Measurements from ENCODE around the gene HAUS2. TPM values are rescaled to one million over a fixed set of nuclear protein-coding genes. Genes with fewer than 3 reads are reported as not detected.
A peak's percentile ranks its signal among the peaks of the same experiment; 100 is the strongest.

The HAUS2 gene
- total RNA-seq, 1 experiment from 2014 or later: 43.5 TPM

GRCh38 chr15:42577514-42578031 lies 28.9 kb downstream of the HAUS2 start:
- no peaks in the 10 kb centered on the region for H4K20me1 ChIP-seq (ENCODE audit: insufficient read depth, low read depth, low read length)
- H3K36me3 ChIP-seq (ENCODE audit: insufficient read depth, low read length): no peaks in the 10 kb centered on the region
- H3K9me3 ChIP-seq (ENCODE audit: low read length): no peaks in the 10 kb centered on the region
- no peak for DNase-seq
- no peaks in the 10 kb centered on the region for H3K9me2 ChIP-seq (replicated peaks; ENCODE audit: insufficient read depth, low read length)
- peaks cover 37% of the 10 kb centered on the region for H3K4me1 ChIP-seq (ENCODE audit: low read length)
- H3K79me2 ChIP-seq (ENCODE audit: low read length): no peaks in the 10 kb centered on the region
- H3K4me3 ChIP-seq (ENCODE audit: low read length): no peak overlapping the region
- H3K4me2 ChIP-seq (ENCODE audit: low read depth, low read length, poor library complexity, severe bottlenecking): no peak overlapping the region
- H3K27ac ChIP-seq (ENCODE audit: low read length): no peak overlapping the region
- no peak overlapping the region for H2AFZ ChIP-seq (ENCODE audit: low read length)
- no peak overlapping the region for H3K9ac ChIP-seq (ENCODE audit: low read length)
- no peaks in the 10 kb centered on the region for H3K27me3 ChIP-seq (ENCODE audit: low read length)

- Histone ChIP-seq H4K20me1 (ENCODE audit: insufficient read depth, low read depth, low read length) (no peaks in the 10 kb centered on the region), H3K4me1 (ENCODE audit: low read length) (peaks cover 37% of the 10 kb centered on the region), H3K4me2 (ENCODE audit: low read depth, low read length, poor library complexity, severe bottlenecking) (no peak overlapping the region), H3K27me3 (ENCODE audit: low read length) (no peaks in the 10 kb centered on the region), H3K36me3 (ENCODE audit: insufficient read depth, low read length) (no peaks in the 10 kb centered on the region), H3K9me3 (ENCODE audit: low read length) (no peaks in the 10 kb centered on the region), H3K9ac (ENCODE audit: low read length) (no peak overlapping the region), H2AFZ (ENCODE audit: low read length) (no peak overlapping the region), H3K9me2 (replicated peaks; ENCODE audit: insufficient read depth, low read length) (no peaks in the 10 kb centered on the region), H3K79me2 (ENCODE audit: low read length) (no peaks in the 10 kb centered on the region), H3K27ac (ENCODE audit: low read length) (no peak overlapping the region), H3K4me3 (ENCODE audit: low read length) (no peak overlapping the region)
- no peak for DNase-seq
Measured at GRCh38 chr15:42578984-42579537, 30.4 kb downstream of the HAUS2 start.

GRCh38 chr15:42581272-42581730 lies 32.7 kb downstream of the HAUS2 start:
- Histone ChIP-seq H3K9me3 (ENCODE audit: low read length) (no peaks in the 10 kb centered on the region), H3K4me1 (ENCODE audit: low read length) (peaks cover 22% of the 10 kb centered on the region), H3K36me3 (ENCODE audit: insufficient read depth, low read length) (no peaks in the 10 kb centered on the region), H3K27ac (ENCODE audit: low read length) (no peak overlapping the region), H2AFZ (ENCODE audit: low read length) (peak overlapping the region; percentile 97), H4K20me1 (ENCODE audit: insufficient read depth, low read depth, low read length) (no peaks in the 10 kb centered on the region), H3K79me2 (ENCODE audit: low read length) (no peaks in the 10 kb centered on the region), H3K4me2 (ENCODE audit: low read depth, low read length, poor library complexity, severe bottlenecking) (peak overlapping the region; percentile 89), H3K4me3 (ENCODE audit: low read length) (peak overlapping the region; percentile 74), H3K9me2 (replicated peaks; ENCODE audit: insufficient read depth, low read length) (no peaks in the 10 kb centered on the region), H3K9ac (ENCODE audit: low read length) (peak overlapping the region; percentile 72), H3K27me3 (ENCODE audit: low read length) (no peaks in the 10 kb centered on the region)
- peak; percentile 89 for DNase-seq

- Histone ChIP-seq H3K79me2 (ENCODE audit: low read length) (no peaks in the 10 kb centered on the region), H4K20me1 (ENCODE audit: insufficient read depth, low read depth, low read length) (no peaks in the 10 kb centered on the region), H3K9me3 (ENCODE audit: low read length) (no peaks in the 10 kb centered on the region), H3K4me3 (ENCODE audit: low read length) (no peak overlapping the region), H3K9me2 (replicated peaks; ENCODE audit: insufficient read depth, low read length) (no peaks in the 10 kb centered on the region), H3K27ac (ENCODE audit: low read length) (no peak overlapping the region), H3K9ac (ENCODE audit: low read length) (no peak overlapping the region), H3K4me2 (ENCODE audit: low read depth, low read length, poor library complexity, severe bottlenecking) (no peak overlapping the region), H3K36me3 (ENCODE audit: insufficient read depth, low read length) (no peaks in the 10 kb centered on the region), H3K27me3 (ENCODE audit: low read length) (no peaks in the 10 kb centered on the region), H2AFZ (ENCODE audit: low read length) (no peak overlapping the region), H3K4me1 (ENCODE audit: low read length) (peaks cover 12% of the 10 kb centered on the region)
- DNase-seq: no peak
Measured at GRCh38 chr15:42582569-42583375, 34.1 kb downstream of the HAUS2 start.

GRCh38 chr15:42584031-42584765 lies 35.6 kb downstream of the HAUS2 start:
- Histone ChIP-seq H3K9ac (ENCODE audit: low read length) (no peak overlapping the region), H2AFZ (ENCODE audit: low read length) (no peak overlapping the region), H3K4me1 (ENCODE audit: low read length) (peaks cover 12% of the 10 kb centered on the region)

GRCh38 chr15:42590619-42591237 lies 42.1 kb downstream of the HAUS2 start:
- H3K27me3 ChIP-seq (ENCODE audit: low read length): no peaks in the 10 kb centered on the region
- no peak overlapping the region for H3K4me2 ChIP-seq (ENCODE audit: low read depth, low read length, poor library complexity, severe bottlenecking)
- H3K9ac ChIP-seq (ENCODE audit: low read length): no peak overlapping the region

More at GRCh38 chr15:42584031-42584765, 35.6 kb downstream of the HAUS2 start:
- Histone ChIP-seq H3K36me3 (ENCODE audit: insufficient read depth, low read length) (no peaks in the 10 kb centered on the region), H3K9me2 (replicated peaks; ENCODE audit: insufficient read depth, low read length) (no peaks in the 10 kb centered on the region), H3K27me3 (ENCODE audit: low read length) (no peaks in the 10 kb centered on the region), H3K4me2 (ENCODE audit: low read depth, low read length, poor library complexity, severe bottlenecking) (no peak overlapping the region), H3K9me3 (ENCODE audit: low read length) (no peaks in the 10 kb centered on the region), H3K27ac (ENCODE audit: low read length) (no peak overlapping the region), H3K4me3 (ENCODE audit: low read length) (no peak overlapping the region), H3K79me2 (ENCODE audit: low read length) (no peaks in the 10 kb centered on the region), H4K20me1 (ENCODE audit: insufficient read depth, low read depth, low read length) (no peaks in the 10 kb centered on the region)
- DNase-seq: no peak

GRCh38 chr15:42591238-42591934 lies 42.7 kb downstream of the HAUS2 start:
- no peak overlapping the region for H3K4me3 ChIP-seq (ENCODE audit: low read length)
- H3K27ac ChIP-seq (ENCODE audit: low read length): no peak overlapping the region
- no peak overlapping the region for H3K9ac ChIP-seq (ENCODE audit: low read length)
- no peaks in the 10 kb centered on the region for H3K27me3 ChIP-seq (ENCODE audit: low read length)
- DNase-seq: no peak
- H3K4me1 ChIP-seq (ENCODE audit: low read length): no peaks in the 10 kb centered on the region
- no peaks in the 10 kb centered on the region for H3K9me3 ChIP-seq (ENCODE audit: low read length)
- H4K20me1 ChIP-seq (ENCODE audit: insufficient read depth, low read depth, low read length): no peaks in the 10 kb centered on the region
- H2AFZ ChIP-seq (ENCODE audit: low read length): no peak overlapping the region
- no peaks in the 10 kb centered on the region for H3K9me2 ChIP-seq (replicated peaks; ENCODE audit: insufficient read depth, low read length)
- no peaks in the 10 kb centered on the region for H3K79me2 ChIP-seq (ENCODE audit: low read length)
- H3K36me3 ChIP-seq (ENCODE audit: insufficient read depth, low read length): no peaks in the 10 kb centered on the region
- no peak overlapping the region for H3K4me2 ChIP-seq (ENCODE audit: low read depth, low read length, poor library complexity, severe bottlenecking)

More at GRCh38 chr15:42590619-42591237, 42.1 kb downstream of the HAUS2 start:
- no peak overlapping the region for H3K4me3 ChIP-seq (ENCODE audit: low read length)
- no peaks in the 10 kb centered on the region for H3K9me2 ChIP-seq (replicated peaks; ENCODE audit: insufficient read depth, low read length)
- H2AFZ ChIP-seq (ENCODE audit: low read length): no peak overlapping the region
- no peaks in the 10 kb centered on the region for H3K79me2 ChIP-seq (ENCODE audit: low read length)
- no peaks in the 10 kb centered on the region for H3K9me3 ChIP-seq (ENCODE audit: low read length)
- H3K27ac ChIP-seq (ENCODE audit: low read length): no peak overlapping the region
- H3K36me3 ChIP-seq (ENCODE audit: insufficient read depth, low read length): no peaks in the 10 kb centered on the region
- DNase-seq: no peak
- H3K4me1 ChIP-seq (ENCODE audit: low read length): no peaks in the 10 kb centered on the region
- no peaks in the 10 kb centered on the region for H4K20me1 ChIP-seq (ENCODE audit: insufficient read depth, low read depth, low read length)
